ENCODE results near the gene CCDC17.
"Not testable (repeated sequence)": the region's sequence is repeated elsewhere in the genome, so short reads cannot be mapped to it uniquely, and the experiment has no call there.

CCDC17 gene

GRCh38 chr1:45615885-45616284 lies 8.0 kb downstream of the CCDC17 start:
- no peak for DNase-seq (ENCODE audit: low read depth)
- no peak overlapping the region for H3K4me3 ChIP-seq (ENCODE audit: low read length)
- TF ChIP-seq CTCF (conservative IDR thresholded peaks at IDR 0.05; ENCODE audit: low read depth, low read length): no peak

- no peak overlapping the region for H3K4me3 ChIP-seq (ENCODE audit: low read length)
- TF ChIP-seq CTCF (conservative IDR thresholded peaks at IDR 0.05; ENCODE audit: low read depth, low read length): no peak
- no peak for DNase-seq (ENCODE audit: low read depth)
These were observed 10.8 kb downstream of the CCDC17 start for GRCh38 chr1:45612941-45613579.

GRCh38 chr1:45610589-45611226 lies 13.1 kb downstream of the CCDC17 start:
- H3K4me3 ChIP-seq (ENCODE audit: low read length): no peak overlapping the region
- TF ChIP-seq CTCF (conservative IDR thresholded peaks at IDR 0.05; ENCODE audit: low read depth, low read length): no peak
- DNase-seq (ENCODE audit: low read depth): no peak

- no peak for TF ChIP-seq CTCF (conservative IDR thresholded peaks at IDR 0.05; ENCODE audit: low read depth, low read length)
- no peak overlapping the region for H3K4me3 ChIP-seq (ENCODE audit: low read length)
- no peak for DNase-seq (ENCODE audit: low read depth)
These were observed 15.4 kb downstream of the CCDC17 start for GRCh38 chr1:45608175-45609156.

GRCh38 chr1:45607404-45608074 lies 16.3 kb downstream of the CCDC17 start:
- no peak for TF ChIP-seq CTCF (conservative IDR thresholded peaks at IDR 0.05; ENCODE audit: low read depth, low read length)
- H3K4me3 ChIP-seq (ENCODE audit: low read length): no peak overlapping the region
- DNase-seq (ENCODE audit: low read depth): no peak

GRCh38 chr1:45604239-45604638 lies 19.6 kb downstream of the CCDC17 start:
- no peak overlapping the region for H3K4me3 ChIP-seq (ENCODE audit: low read length)
- TF ChIP-seq CTCF (conservative IDR thresholded peaks at IDR 0.05; ENCODE audit: low read depth, low read length): no peak

GRCh38 chr1:45596765-45597164 lies 27.1 kb downstream of the CCDC17 start:
- not testable (repeated sequence) for DNase-seq (ENCODE audit: low read depth); H3K4me3 ChIP-seq (ENCODE audit: low read length)

More at GRCh38 chr1:45604239-45604638, 19.6 kb downstream of the CCDC17 start:
- DNase-seq (ENCODE audit: low read depth): no peak

Measured in retinal pigment epithelial cell (primary cell).